HEK293 (cell line): ENCODE data around the gene KCNIP4.
A peak's percentile ranks its signal among the peaks of the same experiment; 100 is the strongest.

Experiments
- CTCF ChIA-PET: fragments of 350-600 bp; formaldehyde crosslinking; extraction: SDS; loops from one replicate; lab custom pipeline; 2021; ENCODE audit warnings: antibody characterized with exemption; lab: Yijun Ruan, JAX
- POLR2A ChIA-PET: fragments of 300-600 bp; formaldehyde crosslinking; extraction: SDS; loops from one replicate; lab custom pipeline; 2020; ENCODE audit warnings: antibody characterized with exemption, inconsistent platforms; lab: Yijun Ruan, JAX
- H3K27ac ChIP-seq: fragments of 200-500 bp; sonication (Bioruptor generic); 2 replicates; pipeline ENCODE4 v1.5.1; 2014; ENCODE audit warnings: low read depth, low read length, control low read depth, inconsistent platforms; ENCODE audit errors: extremely low read depth
- H3K36me3 ChIP-seq, 2 experiments: fragments of 200-500 bp in 1 of 2; sonication (Bioruptor generic) in 1 of 2; 1 replicate in 1 of 2; 2 replicates in 1 of 2; pipeline ENCODE4 v1.5.1; 2014 to 2017; ENCODE audit warnings: inconsistent platforms in 2 of 2, low read length in 2 of 2; ENCODE audit not compliant: control insufficient read depth in 2 of 2, insufficient read depth in 1 of 2
- H3K4me1 ChIP-seq: fragments of 200-500 bp; sonication (Bioruptor generic); 2 replicates; pipeline ENCODE4 v1.5.1; 2014; ENCODE audit warnings: mild to moderate bottlenecking, low read length, inconsistent platforms; ENCODE audit not compliant: control insufficient read depth, insufficient read depth
- H3K4me3 ChIP-seq: 2 replicates; pipeline ENCODE4 v1.5.1; 2011; ENCODE audit warnings: low read depth, mild to moderate bottlenecking, control low read depth, low read length, moderate library complexity
- H3K9me3 ChIP-seq: fragments of 200-500 bp; sonication (Bioruptor generic); 2 replicates; pipeline ENCODE4 v1.5.1; 2014; ENCODE audit warnings: low read depth, low read length, inconsistent platforms; ENCODE audit not compliant: control insufficient read depth, insufficient read depth
- MZF1 ChIP-seq: fragments of 450-650 bp; formaldehyde crosslinking; IDR thresholded peaks from 2 replicates; pipeline ENCODE4 v1.5.1; 2017; ENCODE audit warnings: missing biosample characterization, missing genetic modification characterization, borderline replicate concordance
- ZBTB1 ChIP-seq: fragments of 450-650 bp; formaldehyde crosslinking; IDR thresholded peaks from 2 replicates; pipeline ENCODE4 v1.5.1; 2016; ENCODE audit warnings: missing biosample characterization, missing genetic modification characterization
- ZEB2 ChIP-seq: fragments of 450-650 bp; formaldehyde crosslinking; IDR thresholded peaks from 2 replicates; pipeline ENCODE4 v1.5.1; 2016; ENCODE audit warnings: missing biosample characterization, missing genetic modification characterization
- ZNF221 ChIP-seq: fragments of 450-650 bp; formaldehyde crosslinking; IDR thresholded peaks from 2 replicates; pipeline ENCODE4 v1.5.1; 2017; ENCODE audit warnings: missing biosample characterization, missing genetic modification characterization, borderline replicate concordance
- ZNF223 ChIP-seq: fragments of 450-650 bp; formaldehyde crosslinking; IDR thresholded peaks from 2 replicates; pipeline ENCODE4 v1.5.1; 2016; ENCODE audit warnings: missing biosample characterization, missing genetic modification characterization
- ZNF426 ChIP-seq: fragments of 450-650 bp; formaldehyde crosslinking; IDR thresholded peaks from 2 replicates; pipeline ENCODE4 v1.5.1; 2017; ENCODE audit warnings: missing biosample characterization, missing genetic modification characterization, mild to moderate bottlenecking, inconsistent platforms, moderate library complexity
- ZNF510 ChIP-seq: fragments of 450-650 bp; formaldehyde crosslinking; IDR thresholded peaks from 2 replicates; pipeline ENCODE4 v1.5.1; 2018; ENCODE audit warnings: mild to moderate bottlenecking, missing genetic modification characterization, missing biosample characterization; ENCODE audit not compliant: insufficient replicate concordance
- ZNF514 ChIP-seq: fragments of 450-650 bp; formaldehyde crosslinking; IDR thresholded peaks from 2 replicates; pipeline ENCODE4 v1.5.1; 2016; ENCODE audit warnings: missing biosample characterization, missing genetic modification characterization
- ZNF654 ChIP-seq: fragments of 450-650 bp; formaldehyde crosslinking; IDR thresholded peaks from 2 replicates; pipeline ENCODE4 v1.5.1; 2016; ENCODE audit warnings: low read depth, missing biosample characterization, missing genetic modification characterization
- ZNF777 ChIP-seq: fragments of 450-650 bp; formaldehyde crosslinking; IDR thresholded peaks from 2 replicates; pipeline ENCODE4 v1.5.1; 2017; ENCODE audit warnings: missing biosample characterization, missing genetic modification characterization, borderline replicate concordance
- ZNF785 ChIP-seq: fragments of 450-650 bp; formaldehyde crosslinking; IDR thresholded peaks from 2 replicates; pipeline ENCODE4 v1.5.1; 2016; ENCODE audit warnings: missing biosample characterization, missing genetic modification characterization
- TF ChIP-seq, protein P1 (sequence below): fragments of 450-650 bp; formaldehyde crosslinking; IDR thresholded peaks from 2 replicates; pipeline ENCODE4 v1.5.1; 2016; ENCODE audit warnings: missing biosample characterization, missing genetic modification characterization
- TF ChIP-seq, protein P2 (sequence below): fragments of 450-650 bp; formaldehyde crosslinking; IDR thresholded peaks from 2 replicates; pipeline ENCODE4 v1.5.1; 2016; ENCODE audit warnings: missing biosample characterization, missing genetic modification characterization

Gene KCNIP4

GRCh38 chr4:20696815-20697214 is 1251.8 kb downstream of the KCNIP4 start (continued):
- no peak for TF ChIP-seq ZNF221
- no peak for TF ChIP-seq ZNF426 (tag by site-specific recombination)
- TF ChIP-seq, all 188 proteins: peak for 0

- H3K9me3 ChIP-seq: no peaks in the 10 kb centered on the region
- no peaks in the 10 kb centered on the region for H3K36me3 ChIP-seq
- no peaks in the 10 kb centered on the region for H3K4me1 ChIP-seq
- no peak overlapping the region for H3K27ac ChIP-seq
- TF ChIP-seq, protein P1, sequence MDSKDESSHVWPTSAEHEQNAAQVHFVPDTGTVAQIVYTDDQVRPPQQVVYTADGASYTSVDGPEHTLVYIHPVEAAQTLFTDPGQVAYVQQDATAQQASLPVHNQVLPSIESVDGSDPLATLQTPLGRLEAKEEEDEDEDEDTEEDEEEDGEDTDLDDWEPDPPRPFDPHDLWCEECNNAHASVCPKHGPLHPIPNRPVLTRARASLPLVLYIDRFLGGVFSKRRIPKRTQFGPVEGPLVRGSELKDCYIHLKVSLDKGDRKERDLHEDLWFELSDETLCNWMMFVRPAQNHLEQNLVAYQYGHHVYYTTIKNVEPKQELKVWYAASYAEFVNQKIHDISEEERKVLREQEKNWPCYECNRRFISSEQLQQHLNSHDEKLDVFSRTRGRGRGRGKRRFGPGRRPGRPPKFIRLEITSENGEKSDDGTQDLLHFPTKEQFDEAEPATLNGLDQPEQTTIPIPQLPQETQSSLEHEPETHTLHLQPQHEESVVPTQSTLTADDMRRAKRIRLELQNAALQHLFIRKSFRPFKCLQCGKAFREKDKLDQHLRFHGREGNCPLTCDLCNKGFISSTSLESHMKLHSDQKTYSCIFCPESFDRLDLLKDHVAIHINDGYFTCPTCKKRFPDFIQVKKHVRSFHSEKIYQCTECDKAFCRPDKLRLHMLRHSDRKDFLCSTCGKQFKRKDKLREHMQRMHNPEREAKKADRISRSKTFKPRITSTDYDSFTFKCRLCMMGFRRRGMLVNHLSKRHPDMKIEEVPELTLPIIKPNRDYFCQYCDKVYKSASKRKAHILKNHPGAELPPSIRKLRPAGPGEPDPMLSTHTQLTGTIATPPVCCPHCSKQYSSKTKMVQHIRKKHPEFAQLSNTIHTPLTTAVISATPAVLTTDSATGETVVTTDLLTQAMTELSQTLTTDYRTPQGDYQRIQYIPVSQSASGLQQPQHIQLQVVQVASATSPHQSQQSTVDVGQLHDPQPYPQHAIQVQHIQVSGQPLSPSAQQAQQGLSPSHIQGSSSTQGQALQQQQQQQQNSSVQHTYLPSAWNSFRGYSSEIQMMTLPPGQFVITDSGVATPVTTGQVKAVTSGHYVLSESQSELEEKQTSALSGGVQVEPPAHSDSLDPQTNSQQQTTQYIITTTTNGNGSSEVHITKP (tag by site-specific recombination): no peak
- no peak for TF ChIP-seq ZNF510 (tag by site-specific recombination)
- TF ChIP-seq, protein P2, sequence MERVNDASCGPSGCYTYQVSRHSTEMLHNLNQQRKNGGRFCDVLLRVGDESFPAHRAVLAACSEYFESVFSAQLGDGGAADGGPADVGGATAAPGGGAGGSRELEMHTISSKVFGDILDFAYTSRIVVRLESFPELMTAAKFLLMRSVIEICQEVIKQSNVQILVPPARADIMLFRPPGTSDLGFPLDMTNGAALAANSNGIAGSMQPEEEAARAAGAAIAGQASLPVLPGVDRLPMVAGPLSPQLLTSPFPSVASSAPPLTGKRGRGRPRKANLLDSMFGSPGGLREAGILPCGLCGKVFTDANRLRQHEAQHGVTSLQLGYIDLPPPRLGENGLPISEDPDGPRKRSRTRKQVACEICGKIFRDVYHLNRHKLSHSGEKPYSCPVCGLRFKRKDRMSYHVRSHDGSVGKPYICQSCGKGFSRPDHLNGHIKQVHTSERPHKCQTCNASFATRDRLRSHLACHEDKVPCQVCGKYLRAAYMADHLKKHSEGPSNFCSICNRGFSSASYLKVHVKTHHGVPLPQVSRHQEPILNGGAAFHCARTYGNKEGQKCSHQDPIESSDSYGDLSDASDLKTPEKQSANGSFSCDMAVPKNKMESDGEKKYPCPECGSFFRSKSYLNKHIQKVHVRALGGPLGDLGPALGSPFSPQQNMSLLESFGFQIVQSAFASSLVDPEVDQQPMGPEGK (tag by site-specific recombination): no peak
- no peak for TF ChIP-seq ZNF777
- TF ChIP-seq ZBTB1 (tag by site-specific recombination): no peak
- TF ChIP-seq ZNF785 (tag by site-specific recombination): no peak
- TF ChIP-seq MZF1: no peak
- no peak for TF ChIP-seq ZNF426 (tag by site-specific recombination)
- TF ChIP-seq ZNF514 (tag by site-specific recombination): no peak
- no peak for TF ChIP-seq ZNF223
- TF ChIP-seq, all 188 proteins: peak for 0
- H3K4me3 ChIP-seq: no peak overlapping the region
- ChIA-PET CTCF (interaction anchor here (0.7 to 1.2 kb wide), 2 partner anchors 440 to 1232 kb away, joined by 3 to 4 read pairs; no protein-coding TSS in a partner anchor), POLR2A (no interaction called here)
Observed at GRCh38 chr4:20687864-20688263, 1260.7 kb downstream of the KCNIP4 start.

DNA sequence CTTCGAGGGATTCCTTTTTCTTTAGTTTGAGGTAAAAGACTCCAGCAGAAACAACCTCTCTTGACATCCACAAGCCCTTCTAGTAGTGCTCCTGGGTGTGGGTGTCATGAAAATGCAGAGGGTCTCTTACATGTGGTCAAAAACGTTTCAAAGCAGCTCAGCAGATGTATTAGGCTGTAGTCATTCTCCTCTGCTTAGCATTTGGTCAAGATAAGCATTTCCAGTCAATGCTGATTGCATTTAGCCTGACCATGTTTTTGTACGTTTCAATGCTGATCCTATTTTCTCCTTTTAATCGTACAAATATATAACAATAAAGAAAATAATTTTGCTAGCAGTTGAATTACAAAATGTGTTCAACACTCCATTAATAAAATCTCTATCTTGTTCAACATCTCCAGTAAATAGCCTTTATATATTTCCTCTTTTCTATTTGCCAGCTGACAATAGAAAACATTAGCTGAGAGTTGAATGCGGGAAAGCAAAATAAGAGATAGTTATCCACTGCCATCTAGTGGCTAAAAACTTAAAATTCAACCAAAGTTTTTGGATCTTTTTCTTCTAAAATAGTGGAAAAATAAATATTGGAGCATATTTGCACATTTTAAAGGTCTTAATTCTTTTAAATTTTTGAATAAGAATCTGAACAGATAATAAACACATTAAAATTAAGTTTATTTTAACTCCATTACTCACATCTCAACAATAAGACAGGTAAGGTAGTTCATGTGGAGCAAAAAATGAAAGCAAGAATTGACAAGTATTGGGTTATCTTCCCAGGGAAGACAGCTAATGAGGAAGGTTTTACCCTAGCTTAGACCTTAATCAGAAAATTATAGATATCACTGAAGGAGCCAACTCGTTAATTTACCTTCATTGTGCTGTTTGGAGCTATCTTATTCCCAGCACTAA is 1263.5 kb downstream of the KCNIP4 start:
- no peak overlapping the region for H3K4me3 ChIP-seq
- H3K4me1 ChIP-seq: no peaks in the 10 kb centered on the region
- no peak overlapping the region for H3K27ac ChIP-seq
- ChIA-PET POLR2A (interaction anchor here (0.9 kb wide), 1 partner anchor 432 kb away, joined by 4 read pairs; no protein-coding TSS in a partner anchor), CTCF (interaction anchor here (0.5 to 1.6 kb wide), 15 partner anchors 8 to 1546 kb away, joined by 3 to 7 read pairs (median 4); no protein-coding TSS in a partner anchor)
- H3K36me3 ChIP-seq: no peaks in the 10 kb centered on the region
- H3K9me3 ChIP-seq: no peaks in the 10 kb centered on the region
- TF ChIP-seq ZEB2 (tag by site-specific recombination) (no peak), ZNF654 (tag by site-specific recombination) (peak; percentile 77)
